Liver (tissue), 9 donors: ENCODE data around the gene TBC1D9B. TPM values are rescaled to one million over a fixed set of nuclear protein-coding genes. Genes with fewer than 3 reads are reported as not detected.
A peak's percentile ranks its signal among the peaks of the same experiment; 100 is the strongest.

Experiments
- DNase-seq: peaks from one replicate; pipeline ENCODE4 v3.0.0-alpha.2; 2017; ENCODE audit warnings: low spot score
- H3K27ac ChIP-seq, 2 donors: one replicate each; pipeline ENCODE4 v1.7.0; 2013; ENCODE audit warnings: inconsistent platforms in 2 of 2, low read length in 2 of 2, control low read depth in 1 of 2, low read depth in 1 of 2, mild to moderate bottlenecking in 1 of 2
- H3K27me3 ChIP-seq, 4 donors: one replicate each; pipeline versions ENCODE4 v1.6.1 to v1.7.0; 2013; ENCODE audit warnings: low read length in 3 of 4, inconsistent platforms in 1 of 4, mild to moderate bottlenecking in 1 of 4, moderate library complexity in 1 of 4; ENCODE audit not compliant: control insufficient read depth in 4 of 4, insufficient read depth in 4 of 4
- H3K36me3 ChIP-seq, 4 donors: one replicate each; pipeline versions ENCODE4 v1.6.1 to v1.7.0; 2013; ENCODE audit warnings: low read length in 3 of 4, mild to moderate bottlenecking in 3 of 4, low read depth in 1 of 4, moderate library complexity in 1 of 4; ENCODE audit not compliant: control insufficient read depth in 4 of 4, insufficient read depth in 3 of 4
- H3K4me1 ChIP-seq, 4 donors: one replicate each; pipeline versions ENCODE4 v1.6.1 to v1.7.0; 2013; ENCODE audit warnings: low read length in 3 of 4, mild to moderate bottlenecking in 3 of 4, moderate library complexity in 1 of 4; ENCODE audit not compliant: control insufficient read depth in 4 of 4, insufficient read depth in 4 of 4
- H3K4me3 ChIP-seq, 3 donors: one replicate each; pipeline versions ENCODE4 v1.6.1 to v1.7.0; 2013; ENCODE audit warnings: low read length in 3 of 3, control low read depth in 1 of 3, low read depth in 1 of 3, mild to moderate bottlenecking in 1 of 3
- H3K9ac ChIP-seq, 2 donors: one replicate each; pipeline ENCODE4 v1.7.0; 2013; ENCODE audit warnings: low read length in 2 of 2, mild to moderate bottlenecking in 2 of 2, moderate library complexity in 2 of 2, control low read depth in 1 of 2, low read depth in 1 of 2
- H3K9me3 ChIP-seq, 4 donors: one replicate each; pipeline versions ENCODE4 v1.6.1 to v1.7.0; 2013; ENCODE audit warnings: low read length in 3 of 4; ENCODE audit not compliant: control insufficient read depth in 4 of 4
- ATF3 ChIP-seq: IDR thresholded peaks from 2 replicates; pipeline ENCODE4 v1.6.1; 2016; ENCODE audit warnings: antibody characterized with exemption
- CTCF ChIP-seq: fragments of 150-350 bp; IDR thresholded peaks from 2 replicates; pipeline ENCODE4 v1.5.1; 2017; ENCODE audit warnings: improper control_type of control experiment, low read depth, low read length; ENCODE audit not compliant: missing input control
- EGR1 ChIP-seq, 2 donors: IDR thresholded peaks; 2 replicates each; pipeline ENCODE4 v1.6.1; 2016 to 2018; ENCODE audit warnings: antibody characterized with exemption in 2 of 2, low read depth in 2 of 2
- FOXA1 ChIP-seq: IDR thresholded peaks from 2 replicates; pipeline ENCODE4 v1.6.1; 2016; ENCODE audit warnings: antibody characterized with exemption
- FOXA2 ChIP-seq: IDR thresholded peaks from 2 replicates; pipeline ENCODE4 v1.6.1; 2016; ENCODE audit warnings: antibody characterized with exemption
- GABPA ChIP-seq, 2 donors: IDR thresholded peaks in 1 of 2; conservative IDR thresholded peaks in 1 of 2; 2 replicates each; pipeline ENCODE4 v1.6.1; 2016; ENCODE audit warnings: antibody characterized with exemption in 2 of 2, mild to moderate bottlenecking in 1 of 2, moderate library complexity in 1 of 2
- HNF4A ChIP-seq, 2 donors: conservative IDR thresholded peaks; 2 replicates each; pipeline ENCODE4 v1.6.1; 2016; ENCODE audit warnings: antibody characterized with exemption in 2 of 2, mild to moderate bottlenecking in 2 of 2
- HNF4G ChIP-seq: IDR thresholded peaks from 2 replicates; pipeline ENCODE4 v1.6.1; 2016; ENCODE audit warnings: antibody characterized with exemption
- JUND ChIP-seq, 2 donors: IDR thresholded peaks; 2 replicates each; pipeline ENCODE4 v1.6.1; 2016; ENCODE audit warnings: antibody characterized with exemption in 2 of 2
- MAX ChIP-seq: IDR thresholded peaks from 2 replicates; pipeline ENCODE4 v1.6.1; 2016; ENCODE audit warnings: antibody characterized with exemption
- NR2F2 ChIP-seq: IDR thresholded peaks from 2 replicates; pipeline ENCODE4 v1.6.1; 2016; ENCODE audit warnings: antibody characterized with exemption
- RAD21 ChIP-seq, 2 donors: IDR thresholded peaks; 2 replicates each; pipeline ENCODE4 v1.6.1; 2016; ENCODE audit warnings: antibody characterized with exemption in 2 of 2, mild to moderate bottlenecking in 2 of 2
- REST ChIP-seq: IDR thresholded peaks from 2 replicates; pipeline ENCODE4 v1.6.1; 2016; ENCODE audit warnings: antibody characterized with exemption, mild to moderate bottlenecking
- RXRA ChIP-seq, 2 donors: IDR thresholded peaks; 2 replicates each; pipeline ENCODE4 v1.6.1; 2017 to 2018; ENCODE audit warnings: antibody characterized with exemption in 2 of 2, mild to moderate bottlenecking in 1 of 2
- SP1 ChIP-seq: IDR thresholded peaks from 2 replicates; pipeline ENCODE4 v1.6.1; 2018; ENCODE audit warnings: antibody characterized with exemption, mild to moderate bottlenecking
- TAF1 ChIP-seq: conservative IDR thresholded peaks from 2 replicates; pipeline ENCODE4 v1.6.1; 2016; ENCODE audit warnings: antibody characterized with exemption, mild to moderate bottlenecking
- YY1 ChIP-seq: IDR thresholded peaks from 2 replicates; pipeline ENCODE4 v1.6.1; 2016; ENCODE audit warnings: antibody characterized with exemption, mild to moderate bottlenecking
- ZBTB33 ChIP-seq: IDR thresholded peaks from 2 replicates; pipeline ENCODE4 v1.6.1; 2016; ENCODE audit warnings: antibody characterized with exemption
- WGBS: extraction: QIAGEN DNeasy Blood & Tissue Kit; methylation state at CpG from one replicate; pipeline ENCODE4 v1.1.7; 2013; 5-methylcytosine and 5-hydroxymethylcytosine counted together
- polyA plus RNA-seq, 2 donors: library from polyadenylated mRNA; stranded (reverse) in 1 of 2; unstranded in 1 of 2; fragments of 200-250 nt in 1 of 2; fragments of >200 nt in 1 of 2; fragmentation: Nextera tagmentation in 1 of 2; extraction: Ambion mirVana in 1 of 2; gene quantifications; one replicate each; pipeline versions ENCODE4 v1.2.1 to v1.2.3, GENCODE V29; 2013 to 2015
- total RNA-seq, 2 donors: library from RNA; depleted of rRNA; stranded (reverse); fragments of >200 nt; gene quantifications; one replicate each; pipeline ENCODE4 v1.2.3, GENCODE V29; 2014
- donor health status: healthy.
- donor health status: healthy.
- donor health status: healthy.
- donor health status: healthy.
- donor health status: healthy.

Gene TBC1D9B
- total and polyA plus RNA-seq, 4 donors: 23.1 to 55.4 (median 38.7) TPM

GRCh38 chr5:179822059-179822432, 85.7 kb downstream of the TBC1D9B start:
- 20% methylated on average over 3 of the region's 3 CpGs for WGBS
- Histone ChIP-seq H3K36me3 (peaks cover 15 to 31% (median 27%) of the 10 kb centered on the region in 4 donors), H3K27me3 (no peaks in the 10 kb centered on the region), H3K4me1 (peaks cover 30 to 76% (median 56%) of the 10 kb centered on the region in 4 donors), H3K4me3 (peak overlapping the region; percentile 64 to 92 (median 80)), H3K27ac (peak overlapping the region; percentile 94 to 99), H3K9me3 (no peaks in the 10 kb centered on the region), H3K9ac (peak overlapping the region; percentile 68 to 98)
- no peak for DNase-seq
- TF ChIP-seq FOXA1 (no peak), GABPA (IDR thresholded peaks at IDR 0.05 in 1 of 2, conservative IDR thresholded peaks at IDR 0.05 in 1 of 2) (no peak), JUND (IDR thresholded peaks at IDR 0.05) (no peak), NR2F2 (no peak), HNF4G (no peak), ZBTB33 (no peak)

GRCh38 chr5:179821298-179822058, 86.2 kb downstream of the TBC1D9B start:
- H3K36me3 ChIP-seq: peaks cover 12 to 26% (median 25%) of the 10 kb centered on the region in 4 donors
- H3K9ac ChIP-seq: peak overlapping the region; percentile 68 to 98
- DNase-seq: peak; percentile 96
- no peaks in the 10 kb centered on the region for H3K27me3 ChIP-seq
- H3K4me1 ChIP-seq: peaks cover 30 to 78% (median 54%) of the 10 kb centered on the region in 4 donors
- peak overlapping the region; percentile 94 to 99 for H3K27ac ChIP-seq
- peak overlapping the region; percentile 64 to 92 (median 80) for H3K4me3 ChIP-seq
- WGBS: under 1% methylated on average over 54 of the region's 54 CpGs
- TF ChIP-seq CTCF: peak; percentile 16
- TF ChIP-seq SP1: peak; percentile 79
- TF ChIP-seq HNF4G: no peak
- no peak for TF ChIP-seq FOXA1
- TF ChIP-seq HNF4A (conservative IDR thresholded peaks at IDR 0.05): peak; percentile 29 to 41
- TF ChIP-seq YY1: peak; percentile 93
- no peak for TF ChIP-seq ATF3
- peak; percentile 27 to 44 for TF ChIP-seq RAD21 (IDR thresholded peaks at IDR 0.05)
- TF ChIP-seq FOXA2: no peak
- TF ChIP-seq NR2F2: peak; percentile 63
- TF ChIP-seq TAF1: peak; percentile 85
- peak; percentile 66 to 74 for TF ChIP-seq RXRA (IDR thresholded peaks at IDR 0.05)
- peak in 1 of 2 donors; percentile 18 for TF ChIP-seq GABPA (IDR thresholded peaks at IDR 0.05 in 1 of 2, conservative IDR thresholded peaks at IDR 0.05 in 1 of 2)
- no peak for TF ChIP-seq MAX
- peak; percentile 84 for TF ChIP-seq REST
- peak in 1 of 2 donors; percentile 41 for TF ChIP-seq EGR1 (IDR thresholded peaks at IDR 0.05; ENCODE audit: low read depth in 2 of 2)
- no peak for TF ChIP-seq ZBTB33
- peak in 1 of 2 donors; percentile 25 for TF ChIP-seq JUND (IDR thresholded peaks at IDR 0.05)
- no peaks in the 10 kb centered on the region for H3K9me3 ChIP-seq
